Left ventricle myocardium superior (tissue), 1 donor: ENCODE data around the gene ICE2. TPM values are rescaled to one million over a fixed set of nuclear protein-coding genes. Genes with fewer than 3 reads are reported as not detected.

Source experiments
- ATAC-seq: fragments of 200-7000 bp; cut with Tn5 transposase; one replicate; pipeline ENCODE4 v1.9.1; 2020; ENCODE audit warnings: mild to moderate bottlenecking, moderate library complexity
- DNase-seq: peaks from one replicate; pipeline ENCODE4 v3.0.0-alpha.2; 2020
- intact Hi-C: fragments of 100-400 bp; cut with micrococcal nuclease; formaldehyde crosslinking; loops from one replicate; pipeline ENCODE4 v1.11.0; 2022
- total RNA-seq: library from RNA; stranded (reverse); fragmentation: NEBNext Ultra II Directional; extraction: Animal tissue kit (Norgen Biotek cat#: 25700); gene quantifications from one replicate; pipeline ENCODE4 v1.2.1, GENCODE V29; 2021
- donor health status: DM: no; HTN: yes; CAD: no; lungs with severe emphysema.

ICE2 gene
- total RNA-seq, 1 donor from 2014 or later, result 23.0 TPM

- ATAC-seq (no peak), DNase-seq (no peak)
- intact Hi-C loops, result no loop called here
These were observed 18.0 kb downstream of the ICE2 start for GRCh38 chr15:60460931-60461330.

DNA sequence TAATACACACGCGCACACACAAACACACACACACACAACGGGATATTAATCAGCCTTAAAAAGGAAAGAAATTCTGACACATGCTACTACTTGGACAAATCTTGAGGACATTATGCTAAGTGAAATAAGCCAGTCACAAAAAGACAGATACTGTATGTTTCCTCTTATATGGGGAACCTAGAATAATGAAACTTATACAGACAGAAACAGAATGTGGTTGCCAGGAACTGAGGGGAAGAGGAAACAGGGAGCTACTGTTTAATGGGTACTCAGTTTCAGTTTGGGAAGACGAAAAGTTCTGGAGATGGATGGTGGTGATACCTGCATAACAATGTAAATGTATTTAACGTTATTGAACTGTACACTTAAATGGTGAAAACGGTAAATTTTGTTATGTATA, 20.2 kb downstream of the ICE2 start:
- intact Hi-C loops, result no loop called here
- DNase-seq (no peak), ATAC-seq (no peak)

DNA sequence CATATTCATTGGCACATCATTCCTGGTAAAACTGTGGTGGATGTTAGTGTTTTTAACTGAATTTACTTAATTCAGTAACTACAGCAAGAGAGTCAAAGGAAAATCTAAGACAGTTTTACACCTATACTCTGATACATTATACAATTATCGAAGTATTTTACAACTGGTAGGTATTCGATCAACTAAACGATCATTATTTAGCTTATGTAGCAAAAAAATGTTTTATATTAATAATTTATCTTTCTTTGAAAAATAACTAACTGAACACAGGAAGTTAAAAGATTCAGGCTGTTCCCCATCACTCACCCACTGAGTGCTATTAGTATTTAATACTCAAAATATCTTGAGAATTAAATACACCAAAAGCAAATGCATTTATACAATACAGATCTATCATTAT, 21.0 kb downstream of the ICE2 start:
- intact Hi-C loops, result no loop called here
- DNase-seq (no peak), ATAC-seq (no peak)

DNA sequence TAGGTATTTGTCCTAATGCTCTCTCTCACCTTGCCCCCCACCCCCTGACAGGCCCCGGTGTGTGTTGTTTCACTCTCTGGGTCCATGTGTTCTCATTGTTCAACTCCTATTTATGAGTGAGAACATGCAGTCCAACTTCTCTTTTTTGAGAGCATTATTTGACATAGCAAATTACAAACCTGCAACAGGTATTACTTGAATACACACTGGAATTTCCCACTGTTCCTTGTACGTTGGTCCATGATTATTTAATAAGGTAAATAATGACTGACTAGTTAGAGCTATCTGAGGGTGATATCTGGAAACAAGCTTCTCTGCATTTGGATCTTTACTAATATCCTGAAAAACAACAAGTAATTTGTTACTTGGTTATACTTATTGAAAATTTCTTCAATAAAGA, 24.1 kb downstream of the ICE2 start:
- DNase-seq (no peak), ATAC-seq (no peak)
- intact Hi-C loops, result no loop called here

DNA sequence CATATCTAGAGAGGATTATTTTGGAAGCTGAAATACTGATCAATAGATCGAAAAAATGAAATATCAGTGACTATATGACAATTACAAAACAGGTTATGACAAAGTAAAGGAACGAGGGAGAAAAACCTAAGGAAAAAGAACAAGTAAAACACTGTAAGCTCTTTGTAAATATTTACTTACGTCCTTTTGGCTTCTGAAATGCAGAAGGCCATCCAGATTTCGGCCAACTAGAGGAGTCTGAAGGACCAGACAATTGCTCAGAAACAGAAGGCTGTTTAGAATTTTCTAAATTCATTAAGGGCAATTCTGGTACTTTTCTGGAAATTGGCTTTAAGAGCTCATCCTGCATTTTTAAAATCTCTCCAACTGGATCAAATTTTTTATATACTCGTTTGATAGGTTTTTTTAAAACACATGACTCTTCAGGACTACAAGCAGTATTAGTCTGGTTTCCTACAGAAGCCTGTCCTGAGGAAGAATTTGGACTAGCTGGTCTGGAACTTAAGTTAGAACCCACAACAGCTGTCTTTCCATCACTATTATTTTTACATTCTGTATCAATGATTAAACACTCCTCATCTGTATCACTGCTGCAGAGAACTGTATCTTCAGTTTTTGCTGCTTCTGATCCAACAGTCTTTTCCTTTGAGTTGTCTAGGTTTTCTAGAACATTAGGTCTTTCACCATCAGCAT, 30.1 kb downstream of the ICE2 start:
- DNase-seq, result no peak
- intact Hi-C loops, result no loop called here
- ATAC-seq, result no peak

GRCh38 chr15:60444289-60444912, 34.5 kb downstream of the ICE2 start:
- DNase-seq (no peak), ATAC-seq (no peak)
- intact Hi-C loops, result loop anchor here (5.0 kb wide), 1 partner anchor 82 kb away; no protein-coding TSS in a partner anchor

GRCh38 chr15:60442763-60443162, 36.2 kb downstream of the ICE2 start:
- intact Hi-C loops, result loop anchor here (5.0 kb wide), 1 partner anchor 80 kb away; no protein-coding TSS in a partner anchor
- ATAC-seq (no peak), DNase-seq (no peak)

GRCh38 chr15:60442031-60442650, 36.8 kb downstream of the ICE2 start:
- intact Hi-C loops, result loop anchor here (5.0 kb wide), 1 partner anchor 80 kb away; no protein-coding TSS in a partner anchor
- ATAC-seq (no peak), DNase-seq (no peak)

DNA sequence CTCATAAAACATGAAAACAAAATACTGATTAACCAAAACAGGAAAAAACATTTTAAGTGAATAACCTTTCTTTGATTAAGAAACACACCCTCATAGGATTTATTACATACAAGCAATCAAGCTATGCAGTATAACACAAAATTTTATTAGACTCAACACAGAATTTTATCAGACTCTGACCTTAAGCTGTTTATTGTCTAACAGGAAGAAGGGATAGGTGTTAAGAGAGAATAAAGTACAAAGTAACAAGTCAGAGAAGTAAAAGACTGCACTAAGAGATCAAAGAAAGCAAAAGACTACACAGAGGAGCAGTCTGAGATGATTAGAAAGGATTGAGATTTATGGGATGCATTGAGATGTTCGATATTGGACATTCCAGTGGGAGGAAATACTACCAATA, 37.6 kb downstream of the ICE2 start:
- intact Hi-C loops, result loop anchor here (5.0 kb wide), 1 partner anchor 79 kb away; no protein-coding TSS in a partner anchor
- ATAC-seq (no peak), DNase-seq (no peak)

DNA sequence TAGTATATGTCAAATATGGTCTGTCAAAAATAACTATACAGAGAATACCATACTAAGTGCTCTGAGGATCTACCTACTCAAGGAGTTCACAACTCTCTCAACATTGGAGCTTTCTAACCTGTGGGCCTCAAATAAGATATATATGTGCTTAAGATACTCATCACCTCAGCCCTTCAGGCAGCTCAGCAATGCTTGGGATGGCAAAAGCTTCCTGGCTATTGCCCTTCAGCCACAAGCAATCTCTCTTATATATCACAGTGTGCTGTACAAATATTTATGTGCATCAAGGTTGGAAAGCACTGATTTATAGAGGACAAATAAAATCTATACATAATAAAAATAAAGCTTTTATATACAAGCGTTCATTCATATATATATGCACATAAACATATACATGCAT, 40.3 kb downstream of the ICE2 start:
- DNase-seq, result no peak
- no peak for ATAC-seq
- intact Hi-C loops, result no loop called here

- no peak for ATAC-seq
- no peak for DNase-seq
- intact Hi-C loops, result no loop called here
These were observed 50.0 kb downstream of the ICE2 start for GRCh38 chr15:60428935-60429334.

DNA sequence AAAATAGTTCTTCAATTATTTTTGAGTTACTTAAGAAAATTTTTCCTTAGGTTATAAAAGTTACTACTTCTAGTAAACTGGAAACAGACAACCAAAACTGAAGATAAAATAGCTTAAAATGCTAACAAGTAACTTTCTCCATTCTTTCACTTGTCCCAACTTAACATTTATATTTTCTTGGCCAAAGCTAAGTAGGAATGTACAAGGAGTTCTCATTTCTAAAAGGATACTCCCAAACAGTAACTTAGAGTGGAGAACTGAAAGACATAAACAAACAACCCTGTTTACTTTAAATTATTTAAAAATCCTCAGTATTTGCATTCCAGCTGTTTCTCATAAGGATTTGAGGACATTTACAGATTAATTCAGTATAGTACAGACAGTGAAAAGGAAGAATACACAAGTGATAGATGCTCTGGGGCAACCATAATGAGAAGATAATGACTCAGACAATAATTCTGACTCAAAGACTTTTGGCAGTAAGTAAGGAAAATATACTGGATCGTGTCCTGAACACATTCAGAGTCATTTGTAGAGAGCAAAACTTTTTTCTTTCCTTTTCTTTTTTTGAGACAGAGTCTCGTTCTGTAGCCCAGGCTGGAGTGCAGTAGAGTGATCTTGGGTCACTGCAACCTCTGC, 52.0 kb downstream of the ICE2 start:
- DNase-seq, result no peak
- ATAC-seq, result peak; percentile 73
- intact Hi-C loops, result no loop called here

DNA sequence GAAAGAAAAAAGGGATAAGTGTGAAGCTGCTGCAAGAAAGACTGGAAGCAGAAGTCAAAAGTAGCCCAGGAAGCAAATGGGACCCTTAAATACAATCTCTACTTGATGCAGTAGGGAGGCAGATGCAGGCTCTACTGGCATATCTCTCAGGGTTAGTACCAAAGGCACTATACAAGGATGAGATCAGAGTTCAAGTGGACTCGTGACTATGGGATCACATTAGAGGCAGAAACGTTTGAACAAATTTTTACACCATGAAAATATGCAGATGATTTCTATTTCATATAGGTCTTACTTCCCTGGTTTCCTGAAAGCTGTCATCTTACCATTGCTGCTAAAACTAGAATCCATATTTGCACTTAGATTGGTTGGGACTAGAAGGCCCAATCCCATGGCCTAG, 53.5 kb downstream of the ICE2 start:
- DNase-seq, result no peak
- intact Hi-C loops, result no loop called here
- no peak for ATAC-seq

DNA sequence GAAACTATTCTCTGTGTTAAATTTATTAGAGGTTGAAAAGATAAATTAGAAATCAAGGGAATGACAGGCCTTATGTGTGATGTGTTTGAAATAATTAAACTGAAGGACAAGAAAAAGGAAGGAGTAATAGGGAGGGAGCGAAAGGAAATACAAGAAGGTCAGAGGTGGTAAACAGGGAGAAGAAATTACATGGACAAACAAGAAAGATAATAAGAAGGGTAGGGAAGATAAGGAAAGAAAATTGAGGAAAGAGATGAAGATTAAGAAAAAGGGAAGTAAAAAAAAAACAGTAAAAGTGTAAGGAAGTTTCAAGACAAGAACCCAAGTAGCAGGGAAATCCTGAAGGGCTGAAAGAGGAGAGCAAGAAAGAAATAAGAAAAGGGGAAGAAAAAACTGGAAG, 54.9 kb downstream of the ICE2 start:
- ATAC-seq, result no peak
- DNase-seq, result no peak
- intact Hi-C loops, result no loop called here

DNA sequence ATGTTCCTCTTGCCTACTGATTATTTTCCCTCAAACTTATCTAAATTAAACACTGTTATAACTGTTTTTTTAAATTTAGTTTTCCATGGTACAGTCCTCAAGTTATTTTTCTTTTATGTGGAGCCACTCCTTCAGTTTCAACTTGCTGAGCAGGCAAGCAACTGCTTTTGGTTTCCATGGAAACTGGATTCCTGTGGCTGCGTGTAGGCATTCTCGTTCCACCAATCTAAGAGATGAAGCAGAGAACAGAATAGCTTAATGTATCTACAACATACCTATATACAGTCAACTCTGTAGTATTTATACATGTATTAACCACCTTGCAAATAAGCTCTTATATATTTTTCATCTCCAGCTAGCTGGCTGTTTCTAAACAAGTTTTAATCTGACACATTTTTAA, 55.4 kb downstream of the ICE2 start:
- DNase-seq (no peak), ATAC-seq (no peak)
- intact Hi-C loops, result no loop called here

- intact Hi-C loops, result no loop called here
- ATAC-seq (no peak), DNase-seq (no peak)
These were observed 57.4 kb downstream of the ICE2 start for GRCh38 chr15:60421544-60421943.

GRCh38 chr15:60420203-60420716, 58.7 kb downstream of the ICE2 start:
- ATAC-seq (no peak), DNase-seq (no peak)
- intact Hi-C loops, result no loop called here

- ATAC-seq (no peak), DNase-seq (no peak)
- intact Hi-C loops, result no loop called here
These were observed 59.2 kb downstream of the ICE2 start for GRCh38 chr15:60419753-60420152.

DNA sequence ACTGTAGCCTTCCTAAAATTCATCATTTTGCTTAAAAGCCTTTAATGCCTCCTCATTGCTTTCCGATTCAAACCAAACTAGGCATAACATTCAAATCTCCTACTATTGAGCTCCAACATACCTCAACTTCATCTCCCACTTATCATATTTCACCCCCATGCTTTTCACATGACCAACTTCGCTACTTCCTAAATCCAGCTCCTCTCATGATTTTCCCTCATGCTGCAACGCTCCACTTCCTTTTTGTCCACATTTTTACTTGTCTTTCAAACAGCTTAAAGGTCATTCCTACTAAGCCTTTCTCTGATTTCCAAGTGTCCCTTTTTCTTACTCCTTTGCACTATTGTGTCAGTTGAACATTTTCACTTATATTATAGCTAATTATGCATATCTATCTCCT, 60.8 kb downstream of the ICE2 start:
- intact Hi-C loops, result no loop called here
- ATAC-seq (no peak), DNase-seq (no peak)

GRCh38 chr15:60417112-60417511, 61.8 kb downstream of the ICE2 start:
- intact Hi-C loops, result no loop called here
- ATAC-seq, result no peak
- no peak for DNase-seq
